ENCODE data around the gene PHLPP2.

Gene PHLPP2

GRCh38 chr16:71721066-71721740 lies 3.3 kb downstream of the PHLPP2 start:
- Histone ChIP-seq H3K4me1 (peaks cover 0 to 19% (median 8%) of the 10 kb centered on the region in 4 donors), H3K36me3 (no peaks in the 10 kb centered on the region), H3K27ac (no peak overlapping the region), H3K9me3 (no peaks in the 10 kb centered on the region), H3K27me3 (no peaks in the 10 kb centered on the region), H3K4me3 (no peak overlapping the region)
- no peak for DNase-seq
- TF ChIP-seq, protein P1, sequence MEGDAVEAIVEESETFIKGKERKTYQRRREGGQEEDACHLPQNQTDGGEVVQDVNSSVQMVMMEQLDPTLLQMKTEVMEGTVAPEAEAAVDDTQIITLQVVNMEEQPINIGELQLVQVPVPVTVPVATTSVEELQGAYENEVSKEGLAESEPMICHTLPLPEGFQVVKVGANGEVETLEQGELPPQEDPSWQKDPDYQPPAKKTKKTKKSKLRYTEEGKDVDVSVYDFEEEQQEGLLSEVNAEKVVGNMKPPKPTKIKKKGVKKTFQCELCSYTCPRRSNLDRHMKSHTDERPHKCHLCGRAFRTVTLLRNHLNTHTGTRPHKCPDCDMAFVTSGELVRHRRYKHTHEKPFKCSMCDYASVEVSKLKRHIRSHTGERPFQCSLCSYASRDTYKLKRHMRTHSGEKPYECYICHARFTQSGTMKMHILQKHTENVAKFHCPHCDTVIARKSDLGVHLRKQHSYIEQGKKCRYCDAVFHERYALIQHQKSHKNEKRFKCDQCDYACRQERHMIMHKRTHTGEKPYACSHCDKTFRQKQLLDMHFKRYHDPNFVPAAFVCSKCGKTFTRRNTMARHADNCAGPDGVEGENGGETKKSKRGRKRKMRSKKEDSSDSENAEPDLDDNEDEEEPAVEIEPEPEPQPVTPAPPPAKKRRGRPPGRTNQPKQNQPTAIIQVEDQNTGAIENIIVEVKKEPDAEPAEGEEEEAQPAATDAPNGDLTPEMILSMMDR (IDR thresholded peaks at IDR 0.05), result no peak
- intact Hi-C loops (cut with DNase I; ENCODE audit: low total_unique reads), result loop anchor here (10.0 kb wide), 1 partner anchor 94 kb away; no protein-coding TSS in a partner anchor

DNA sequence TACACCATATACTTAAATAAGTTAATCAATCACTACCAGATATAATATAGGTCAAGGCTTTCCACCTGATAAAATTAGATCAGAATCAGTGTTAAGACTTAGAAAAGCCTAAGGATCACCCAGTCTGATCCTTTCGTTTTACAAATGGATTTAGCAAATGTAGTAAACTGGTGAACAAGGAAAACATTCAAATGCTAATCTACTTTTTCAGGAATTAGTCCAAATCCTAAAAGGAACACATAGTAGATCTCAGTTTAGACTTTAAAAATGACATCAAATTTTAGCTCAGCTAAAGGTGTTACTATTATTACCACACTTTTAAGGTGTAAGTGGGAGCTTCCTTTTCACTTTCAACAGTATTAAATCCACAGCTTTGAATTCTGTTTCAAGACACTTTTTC lies 12.0 kb downstream of the PHLPP2 start:
- intact Hi-C loops (cut with DNase I; ENCODE audit: low total_unique reads), result no loop called here

DNA sequence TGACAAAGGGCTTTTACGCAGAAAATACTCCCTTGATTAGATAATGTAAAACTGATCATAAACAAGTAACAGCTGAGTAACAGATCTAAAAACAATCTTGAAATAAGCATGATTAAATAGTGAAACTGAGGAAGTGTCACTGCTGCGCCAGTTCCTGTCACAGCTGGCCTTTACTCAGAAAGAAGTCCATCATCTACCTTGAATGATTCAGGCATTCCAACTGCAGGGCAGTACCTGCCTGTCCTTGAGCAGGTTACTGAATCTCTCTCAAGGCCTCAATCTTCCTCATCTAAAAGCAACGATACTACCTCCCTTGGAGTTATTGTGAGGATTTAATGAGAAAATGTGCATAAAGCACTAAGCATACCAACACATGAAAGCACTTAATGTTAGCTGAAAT lies 12.7 kb downstream of the PHLPP2 start:
- H3K27me3 ChIP-seq, result no peaks in the 10 kb centered on the region
- TF ChIP-seq, protein P1 (IDR thresholded peaks at IDR 0.05), result no peak
- intact Hi-C loops (cut with DNase I; ENCODE audit: low total_unique reads), result no loop called here
- peaks cover 5 to 20% (median 13%) of the 10 kb centered on the region in 3 donors for H3K36me3 ChIP-seq
- no peak for DNase-seq
- no peaks in the 10 kb centered on the region for H3K9me3 ChIP-seq
- H3K27ac ChIP-seq, result no peak overlapping the region
- H3K4me1 ChIP-seq, result peaks cover 0 to 15% (median 2%) of the 10 kb centered on the region in 4 donors
- no peak overlapping the region for H3K4me3 ChIP-seq

More for the DNA sequence above, 12.0 kb downstream of the PHLPP2 start:
- H3K36me3 ChIP-seq, result peaks cover 5 to 20% (median 13%) of the 10 kb centered on the region in 3 donors
- H3K4me1 ChIP-seq, result peaks cover 0 to 15% (median 2%) of the 10 kb centered on the region in 4 donors
- TF ChIP-seq, protein P1 (IDR thresholded peaks at IDR 0.05), result no peak
- no peak overlapping the region for H3K4me3 ChIP-seq
- DNase-seq, result no peak
- H3K9me3 ChIP-seq, result no peaks in the 10 kb centered on the region
- no peaks in the 10 kb centered on the region for H3K27me3 ChIP-seq
- H3K27ac ChIP-seq, result no peak overlapping the region

DNA sequence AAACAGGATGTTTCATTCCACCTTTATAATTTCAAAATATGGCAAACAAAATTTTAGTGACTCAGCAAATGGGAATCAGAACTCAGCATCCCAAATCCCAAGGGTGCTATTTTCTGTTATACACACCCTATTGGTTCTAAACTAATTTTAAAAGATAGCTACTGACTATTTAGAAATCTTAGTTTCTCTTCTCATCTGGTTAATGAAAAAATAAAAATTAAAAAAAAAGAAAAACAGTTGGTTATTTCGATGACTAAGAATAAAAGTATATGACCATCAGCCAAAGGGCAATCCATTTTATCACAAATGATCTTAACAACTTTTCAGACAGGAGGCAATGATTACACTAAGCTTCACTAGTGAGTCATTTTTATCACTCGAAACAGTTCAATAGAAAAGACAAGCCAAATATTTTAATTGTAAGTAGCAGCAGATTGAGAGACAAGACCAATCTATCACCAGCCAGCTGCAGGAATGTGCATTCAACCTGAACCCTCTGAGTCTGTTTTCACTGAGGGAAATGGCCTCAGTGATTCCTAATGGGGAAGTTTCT lies 15.2 kb downstream of the PHLPP2 start:
- no peaks in the 10 kb centered on the region for H3K9me3 ChIP-seq
- H3K4me3 ChIP-seq, result no peak overlapping the region
- TF ChIP-seq, protein P1 (IDR thresholded peaks at IDR 0.05), result no peak
- peaks cover 2 to 10% (median 6%) of the 10 kb centered on the region in 3 donors for H3K36me3 ChIP-seq
- no peak overlapping the region for H3K27ac ChIP-seq
- no peaks in the 10 kb centered on the region for H3K27me3 ChIP-seq
- intact Hi-C loops (cut with DNase I; ENCODE audit: low total_unique reads), result no loop called here
- no peak for DNase-seq
- H3K4me1 ChIP-seq, result peaks cover 0 to 15% (median 2%) of the 10 kb centered on the region in 4 donors

DNA sequence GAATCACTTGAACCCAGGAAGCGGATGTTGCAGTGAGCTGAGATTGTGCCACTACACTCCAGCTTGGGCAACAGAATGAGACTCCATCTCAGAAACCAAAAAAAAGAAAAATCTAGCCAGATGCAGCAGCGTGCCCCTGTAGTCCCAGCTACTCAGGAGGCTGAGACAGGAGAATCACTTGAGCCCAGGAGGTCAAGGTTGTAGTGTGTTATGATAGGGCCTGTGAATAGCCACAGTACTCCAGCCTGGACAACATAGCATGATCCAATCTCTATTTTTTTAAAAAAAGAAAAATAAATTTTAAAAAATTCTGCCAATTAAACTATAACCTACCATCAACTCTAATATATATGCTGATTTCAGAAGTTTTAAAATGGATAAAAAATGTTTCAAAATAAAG lies 15.8 kb downstream of the PHLPP2 start:
- H3K36me3 ChIP-seq, result peaks cover 0 to 5% (median 0%) of the 10 kb centered on the region in 3 donors
- H3K9me3 ChIP-seq, result no peaks in the 10 kb centered on the region
- intact Hi-C loops (cut with DNase I; ENCODE audit: low total_unique reads), result no loop called here
- DNase-seq, result no peak
- no peak overlapping the region for H3K4me3 ChIP-seq
- peaks cover 0 to 15% (median 2%) of the 10 kb centered on the region in 4 donors for H3K4me1 ChIP-seq
- TF ChIP-seq, protein P1 (IDR thresholded peaks at IDR 0.05), result no peak
- no peak overlapping the region for H3K27ac ChIP-seq
- H3K27me3 ChIP-seq, result no peaks in the 10 kb centered on the region

Data from tibial artery (tissue), 4 donors.